NCI-H2029 treated with DMSO at 0.1 percent for 48 hours (cell line): ENCODE results near the gene BTNL2.
"Not testable (repeated sequence)": the region's sequence is repeated elsewhere in the genome, so short reads cannot be mapped to it uniquely, and the experiment has no call there.

Experiments used
- DNase-seq: peaks from one replicate; lab custom pipeline; 2025; lab: John Stamatoyannopoulos, UW

Gene BTNL2

DNA sequence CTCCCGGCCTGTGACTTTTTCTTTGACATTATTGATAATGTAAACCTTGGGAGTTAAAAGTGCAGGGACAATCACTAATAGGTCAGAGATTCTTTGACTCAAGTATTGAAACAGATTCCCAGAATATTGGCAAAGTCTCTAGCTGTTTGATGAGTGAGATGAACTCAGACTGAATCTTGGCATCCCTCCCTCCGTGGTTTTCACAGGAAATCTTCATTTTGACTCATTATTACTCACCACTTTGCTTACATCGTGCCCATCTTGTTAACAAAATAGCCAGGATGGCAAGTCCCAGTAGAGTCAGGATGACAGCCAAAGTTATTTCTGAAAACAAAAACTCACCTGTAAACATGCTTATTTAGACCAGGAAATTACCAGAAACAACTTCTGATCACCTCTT, 37.3 kb downstream of the BTNL2 start:
- DNase-seq = no peak

DNA sequence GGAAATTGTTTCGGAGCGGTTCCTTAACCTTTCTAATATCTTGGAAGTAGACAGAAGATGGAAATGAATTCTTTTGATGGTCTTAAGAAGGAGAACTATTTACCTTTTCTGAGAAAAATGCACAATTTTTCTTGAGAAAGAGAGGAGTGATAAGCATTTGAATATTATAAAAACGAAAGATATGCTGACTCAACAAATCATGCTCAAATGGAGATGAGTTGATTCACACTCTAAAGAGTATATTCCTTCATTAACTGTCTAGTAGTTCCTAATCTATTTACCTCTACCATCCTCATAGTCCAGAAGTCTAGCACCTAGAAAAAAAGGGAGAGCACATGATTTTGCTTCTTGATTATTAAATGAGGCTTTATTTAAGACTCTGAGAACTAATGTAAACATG, 39.3 kb downstream of the BTNL2 start:
- no peak for DNase-seq

DNA sequence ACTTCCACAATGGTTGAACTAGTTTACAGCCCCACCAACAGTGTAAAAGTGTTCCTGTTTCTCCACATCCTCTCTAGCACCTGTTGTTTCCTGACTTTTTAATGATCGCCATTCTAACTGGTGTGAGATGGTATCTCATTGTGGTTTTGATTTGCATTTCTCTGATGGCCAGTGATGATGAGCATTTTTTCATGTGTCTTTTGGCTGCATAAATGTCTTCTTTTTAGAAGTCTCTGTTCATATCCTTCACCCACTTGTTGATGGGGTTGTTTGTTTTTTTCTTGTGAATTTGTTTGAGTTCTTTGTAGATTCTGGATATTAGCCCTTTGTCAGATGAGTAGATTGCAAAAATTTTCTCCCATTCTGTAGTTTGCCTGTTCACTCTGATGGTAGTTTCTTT, 47.8 kb downstream of the BTNL2 start:
- not testable (repeated sequence) for DNase-seq

DNA sequence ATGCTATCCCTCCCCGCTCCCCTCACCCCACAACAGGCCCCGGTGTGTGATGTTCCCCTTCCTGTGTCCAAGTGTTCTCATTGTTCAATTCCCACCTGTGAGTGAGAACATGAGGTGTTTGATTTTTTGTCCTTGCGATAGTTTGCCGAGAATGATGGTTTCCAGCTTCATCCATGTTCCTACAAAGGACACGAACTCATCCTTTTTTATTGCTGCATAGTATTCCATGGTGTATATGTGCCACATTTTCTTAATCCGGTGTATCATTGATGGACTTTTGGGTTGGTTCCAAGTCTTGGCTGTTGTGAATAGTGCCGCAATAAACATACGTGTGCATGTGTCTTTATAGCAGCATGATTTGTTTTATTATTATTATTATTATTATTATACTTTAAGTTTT, 48.4 kb downstream of the BTNL2 start:
- not testable (repeated sequence) for DNase-seq

DNA sequence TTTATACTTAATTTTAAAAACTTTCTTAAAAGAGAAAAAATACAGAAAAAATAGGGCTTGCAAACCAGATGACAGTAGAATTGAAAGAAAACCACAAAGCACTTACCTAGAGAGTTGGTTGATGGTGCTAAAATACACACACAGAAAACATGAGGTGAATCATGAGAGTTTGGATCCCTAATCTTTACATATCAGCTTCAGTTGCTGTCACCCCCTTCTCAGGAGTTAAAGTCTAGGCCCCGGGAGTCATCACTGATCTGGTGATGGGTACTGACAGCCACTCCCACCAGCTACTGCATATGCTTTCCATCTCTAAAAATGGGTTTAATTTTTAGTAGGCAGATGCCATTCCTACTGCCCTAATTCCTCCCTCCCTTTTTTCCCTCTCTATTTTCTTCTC, 52.0 kb downstream of the BTNL2 start:
- DNase-seq = no peak

DNA sequence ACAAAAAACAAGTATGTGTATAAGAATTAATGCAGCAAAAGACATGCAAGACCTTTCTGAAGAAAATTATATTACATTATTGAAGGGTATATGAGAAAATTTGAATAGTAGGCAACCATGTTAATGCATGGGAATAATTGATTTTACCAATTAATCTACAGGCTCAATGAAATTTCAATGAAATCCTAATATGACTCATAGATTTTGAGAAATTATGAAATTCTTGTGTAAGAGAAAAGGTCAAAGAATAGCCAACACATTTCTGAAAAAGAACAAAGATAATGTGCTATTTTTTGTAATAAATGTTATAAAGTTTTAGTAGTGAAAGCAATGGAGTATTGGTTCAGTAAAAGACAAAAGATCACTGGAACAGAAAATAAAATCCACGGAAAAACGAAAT, 53.6 kb downstream of the BTNL2 start:
- no peak for DNase-seq
